ACHN (cell line): Measurements from ENCODE around the gene WDR87.

ENCODE experiments used
- DNase-seq: peaks from one replicate; pipeline ENCODE4 v3.0.0-alpha.2; 2015
- in situ Hi-C: cut with HindIII; loops from 2 replicates; pipeline ENCODE4 v1.10.0; 2017; ENCODE audit warnings: low sequenced_read_pairs, low pct_ligation_motif_present, low pct_unique_long_range_greater_than_20kb

The WDR87 gene

GRCh38 chr19:37905946-37906868, at the start of gene WDR87:
TSS of gene WDR87 (minus strand) at chr19:37906594. CDS start at chr19:37898239, 8,355 bp downstream.
- in situ Hi-C loops: no loop called here
- DNase-seq: peak; percentile 27

DNA sequence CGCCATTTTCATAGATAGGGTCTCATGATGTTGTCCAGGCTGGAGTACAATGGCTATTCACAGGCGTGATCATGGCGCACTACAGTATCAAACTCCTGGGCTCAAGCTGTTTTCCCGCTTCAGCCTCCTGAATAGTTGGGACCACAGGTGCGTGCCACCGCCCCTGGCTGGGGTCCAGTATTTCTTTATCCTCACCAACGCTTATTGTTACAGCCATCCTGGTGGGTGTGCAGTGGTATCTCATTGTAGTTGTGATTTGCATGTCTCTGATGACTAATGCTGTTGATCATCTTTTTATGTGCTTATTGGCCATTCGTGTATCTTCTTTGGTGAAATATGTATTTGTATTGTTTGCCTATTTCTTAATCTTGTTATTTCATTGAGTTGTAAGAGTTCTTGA, 49.6 kb upstream of the WDR87 start:
- in situ Hi-C loops: no loop called here
- no peak for DNase-seq

GRCh38 chr19:37954421-37954874, 48.1 kb upstream of the WDR87 start:
- DNase-seq: no peak
- in situ Hi-C loops: no loop called here

DNA sequence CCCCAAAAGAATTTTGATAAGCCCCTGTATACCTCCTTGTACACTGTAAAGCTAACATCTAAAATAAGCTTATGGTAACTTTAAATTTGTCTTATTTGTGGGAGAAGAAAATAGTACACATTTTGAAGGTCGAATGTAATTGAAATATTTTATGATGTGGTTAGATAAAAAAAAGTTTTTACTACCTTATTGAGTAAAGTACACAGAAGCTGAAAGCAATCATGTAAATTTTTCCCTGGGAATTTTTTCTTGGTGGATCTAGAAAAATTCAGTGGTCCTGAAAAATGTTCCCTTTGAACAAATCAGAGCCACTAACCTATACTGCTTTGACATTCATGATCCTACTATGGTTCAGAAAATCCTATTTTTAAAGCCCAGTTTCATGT, 47.5 kb upstream of the WDR87 start:
- in situ Hi-C loops: no loop called here
- no peak for DNase-seq

DNA sequence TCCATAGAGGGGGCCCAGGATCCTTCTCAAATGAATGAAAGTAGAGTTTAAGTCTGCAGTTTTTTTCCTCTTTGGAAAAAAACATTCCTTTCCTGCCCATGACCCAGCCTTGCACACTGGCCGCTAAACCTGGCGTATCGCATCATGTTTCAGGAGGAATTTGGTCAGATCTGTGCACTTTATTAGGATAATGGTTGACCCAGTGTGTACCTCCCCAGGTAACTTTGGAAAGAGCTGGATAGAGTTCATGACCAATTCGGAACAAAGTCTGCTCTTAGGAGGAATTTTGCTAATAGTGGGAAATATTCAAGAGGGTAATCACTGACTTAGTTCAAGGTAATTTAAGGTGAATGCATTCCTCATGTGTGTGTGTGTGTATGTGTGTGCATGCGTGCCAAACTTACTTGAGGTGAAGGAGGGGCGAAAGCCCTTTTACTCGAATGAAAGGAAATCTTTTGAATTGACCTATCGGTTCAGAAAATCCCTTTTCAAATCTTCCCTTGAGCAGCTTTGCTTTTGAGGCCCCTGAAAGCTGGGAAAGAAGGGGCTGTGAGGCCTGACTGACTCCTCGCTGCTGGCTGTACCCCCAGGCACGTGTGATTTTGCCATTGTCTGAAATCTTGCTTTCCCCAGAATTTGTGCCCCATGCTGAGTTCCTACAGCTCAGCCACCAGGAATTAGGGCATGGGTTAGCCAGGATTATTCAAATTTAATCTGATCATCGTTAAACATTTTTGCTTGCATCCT, 47.0 kb upstream of the WDR87 start:
- in situ Hi-C loops: no loop called here

GRCh38 chr19:37951816-37952210, 45.4 kb upstream of the WDR87 start:
- in situ Hi-C loops: no loop called here
- no peak for DNase-seq

More for the DNA sequence above, 47.0 kb upstream of the WDR87 start:
- DNase-seq: no peak

GRCh38 chr19:37950471-37951175, 44.2 kb upstream of the WDR87 start:
- in situ Hi-C loops: no loop called here

DNA sequence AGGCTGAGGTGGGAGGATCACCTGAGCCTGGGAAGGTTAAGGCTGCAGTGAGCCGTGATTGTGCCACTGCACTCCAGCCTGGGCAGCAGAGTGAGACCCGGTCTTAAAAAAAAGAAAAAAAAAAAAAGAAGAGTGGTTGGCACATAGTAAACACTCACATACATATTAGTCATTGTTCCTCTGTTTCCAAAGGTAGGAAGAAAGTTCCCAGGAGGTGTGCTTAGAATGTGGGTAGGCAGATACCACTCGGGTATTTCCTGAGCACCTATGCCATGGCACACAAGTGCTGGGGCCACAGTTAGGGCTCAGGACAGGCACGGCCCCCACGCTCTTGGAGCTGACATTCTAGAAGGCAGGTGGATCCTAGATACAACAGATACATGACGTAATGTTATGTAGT, 42.0 kb upstream of the WDR87 start:
- in situ Hi-C loops: no loop called here
- no peak for DNase-seq

More at GRCh38 chr19:37950471-37951175, 44.2 kb upstream of the WDR87 start:
- no peak for DNase-seq

DNA sequence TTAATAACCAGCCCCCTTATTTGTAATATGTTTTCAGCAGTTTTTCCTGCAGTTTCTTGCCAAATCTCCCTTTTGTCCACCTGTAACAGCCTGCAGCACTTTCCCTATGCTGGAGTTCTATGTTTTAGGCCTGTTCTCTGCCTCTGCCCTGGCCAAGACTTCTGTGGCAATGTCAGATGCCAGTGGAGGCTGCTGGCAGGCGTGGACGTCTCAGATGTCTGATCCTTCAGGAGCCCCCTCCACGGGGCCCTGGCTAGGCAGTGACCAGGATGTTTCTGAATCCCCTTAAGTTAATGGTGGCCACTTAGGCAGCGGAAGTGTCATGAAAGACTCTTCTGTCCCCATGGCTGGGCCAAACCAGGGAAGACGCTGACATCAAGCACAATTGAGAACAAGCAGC, 41.4 kb upstream of the WDR87 start:
- in situ Hi-C loops: no loop called here
- no peak for DNase-seq

DNA sequence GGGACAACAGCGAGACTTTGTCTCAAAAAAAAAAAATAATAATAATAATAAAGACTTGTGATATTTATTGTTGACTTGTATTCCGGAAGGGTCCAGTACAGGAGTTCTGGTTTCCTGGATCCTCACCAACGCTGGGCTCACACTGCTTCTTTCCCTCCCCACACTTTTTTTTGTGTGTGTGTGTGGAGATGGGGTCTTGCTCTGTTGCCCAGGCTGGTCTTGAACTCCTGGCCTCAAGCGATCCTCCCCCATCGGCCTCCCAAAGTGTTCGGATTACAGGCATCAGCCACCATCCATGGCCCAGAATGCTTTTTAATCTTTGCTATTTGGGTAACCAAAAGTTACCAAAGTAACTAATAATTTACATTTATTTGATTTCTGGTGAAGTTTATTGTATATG, 39.7 kb upstream of the WDR87 start:
- no peak for DNase-seq
- in situ Hi-C loops: no loop called here

DNA sequence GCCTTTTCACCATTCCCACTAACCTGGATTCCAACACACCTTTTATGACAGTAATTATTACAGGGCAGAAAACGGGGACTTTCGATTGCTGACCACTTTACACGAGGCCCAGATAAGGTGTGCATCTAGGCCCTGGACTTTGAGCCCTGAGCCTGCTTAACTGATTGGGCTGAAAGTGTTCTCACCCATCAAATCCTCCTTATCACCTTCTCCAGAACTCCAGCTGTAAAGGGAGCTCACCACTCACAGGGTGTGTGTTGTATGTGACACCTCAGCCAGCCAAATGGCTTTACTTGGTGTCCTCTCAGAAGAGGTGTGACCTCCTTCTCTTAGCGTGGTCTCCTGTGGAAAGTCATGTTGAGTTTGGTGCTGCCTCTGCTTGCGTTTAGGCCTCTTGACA, 37.1 kb upstream of the WDR87 start:
- in situ Hi-C loops: no loop called here
- DNase-seq: no peak

- in situ Hi-C loops: no loop called here
- no peak for DNase-seq
These were observed 36.1 kb upstream of the WDR87 start for GRCh38 chr19:37942516-37942902.

DNA sequence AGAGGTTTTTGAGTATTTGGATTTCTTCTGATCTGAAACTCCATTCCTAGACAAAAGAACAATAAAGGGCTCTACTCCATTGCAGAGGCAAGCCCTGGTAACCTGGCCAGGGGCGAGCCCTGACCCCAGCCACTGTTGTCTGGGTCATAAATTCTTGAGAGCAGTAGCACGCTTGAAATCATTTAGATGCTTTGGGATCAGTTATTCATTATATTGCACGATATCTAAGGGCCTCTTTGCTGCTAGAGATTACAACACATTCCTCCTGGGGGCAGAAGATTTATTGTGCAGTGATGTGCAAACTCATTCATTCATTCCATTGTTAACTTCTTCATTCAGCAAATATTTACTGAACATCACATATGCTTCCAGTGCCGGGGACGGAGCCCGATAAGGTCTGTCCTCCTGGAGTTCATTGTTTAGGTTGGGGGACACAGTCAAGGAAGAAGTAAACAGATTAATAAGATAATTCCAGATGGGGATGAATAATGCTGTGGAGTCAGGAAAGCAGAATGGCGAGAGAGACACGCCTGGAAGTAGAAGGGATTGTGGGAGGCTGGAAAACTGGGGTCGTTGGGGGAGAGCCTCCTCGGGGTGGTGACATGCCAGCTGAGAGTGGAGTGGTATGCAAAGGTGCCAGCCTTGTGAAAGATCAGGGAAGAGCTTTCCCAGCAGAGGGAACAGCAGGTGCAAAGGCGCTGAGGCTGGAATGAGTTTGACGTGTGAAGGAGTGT, 35.6 kb upstream of the WDR87 start:
- DNase-seq: peak; percentile 41
- in situ Hi-C loops: no loop called here

GRCh38 chr19:37938353-37938752, 32.0 kb upstream of the WDR87 start:
- in situ Hi-C loops: no loop called here
- no peak for DNase-seq

GRCh38 chr19:37936886-37937285, 30.5 kb upstream of the WDR87 start:
- DNase-seq: no peak
- in situ Hi-C loops: no loop called here

GRCh38 chr19:37936166-37936565, 29.8 kb upstream of the WDR87 start:
- in situ Hi-C loops: no loop called here
- DNase-seq: no peak

- DNase-seq: no peak
- in situ Hi-C loops: no loop called here
These were observed 28.9 kb upstream of the WDR87 start for GRCh38 chr19:37935341-37935740.

DNA sequence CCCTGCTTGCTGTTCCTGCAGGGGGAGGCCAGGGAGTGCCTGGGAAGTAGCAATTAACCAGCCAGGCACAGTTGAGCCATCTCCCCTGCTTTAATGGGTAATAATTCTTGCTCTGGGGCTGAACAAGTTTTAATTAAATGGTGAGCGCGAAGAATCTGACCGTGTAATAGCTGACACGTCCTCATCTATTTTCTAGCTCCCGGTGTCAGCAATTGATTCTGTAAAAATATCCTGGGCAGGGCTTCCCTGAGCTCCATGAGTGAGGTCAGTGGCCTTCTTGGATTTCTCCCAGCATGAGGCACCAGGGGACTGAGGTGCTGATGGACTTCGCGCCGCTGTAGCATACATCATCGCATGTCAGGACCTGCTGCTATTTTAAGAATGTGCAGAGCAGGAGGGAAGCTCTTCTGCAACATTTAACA, 27.6 kb upstream of the WDR87 start:
- peak; percentile 87 for DNase-seq
- in situ Hi-C loops: no loop called here
